Measurements from ENCODE around the gene KEL.

GRCh38 chr7:142918901-142919300 is 43.3 kb downstream of the KEL start:
- TF ChIP-seq POLR2A (IDR thresholded peaks at IDR 0.05; ENCODE audit: low read length): no peak
- no peak for TF ChIP-seq GATA1 (IDR thresholded peaks at IDR 0.05; ENCODE audit: low read depth, low read length)
